AG04450 (cell line): ENCODE results near the gene SMTN. TPM values are rescaled to one million over a fixed set of nuclear protein-coding genes. Genes with fewer than 3 reads are reported as not detected.

Source experiments
- CTCF ChIA-PET: fragments of 300-600, 350-600 bp; formaldehyde crosslinking; extraction: SDS; loops from one replicate; lab custom pipeline; 2022; ENCODE audit warnings: antibody characterized with exemption, inconsistent platforms; lab: Charles Lee
- POLR2A ChIA-PET: fragments of 350-600 bp; formaldehyde crosslinking; extraction: SDS; loops from one replicate; lab custom pipeline; 2021; ENCODE audit warnings: antibody characterized with exemption, inconsistent platforms; lab: Yijun Ruan, JAX
- DNase-seq: peaks from one replicate; pipeline ENCODE4 v3.0.0-alpha.2; 2011; ENCODE audit warnings: low read depth, low spot score
- H3K27ac ChIP-seq: one replicate; pipeline ENCODE4 v1.5.1; 2012; ENCODE audit warnings: low read depth, low read length, control low read depth
- H3K27me3 ChIP-seq: one replicate; pipeline ENCODE4 v1.6.0; 2012; ENCODE audit warnings: low read length; ENCODE audit not compliant: control insufficient read depth, insufficient read depth
- H3K4me3 ChIP-seq: 2 replicates; pipeline ENCODE4 v1.5.1; 2011; ENCODE audit warnings: mild to moderate bottlenecking, low read depth, low read length, control low read depth
- H3K9me3 ChIP-seq: 2 replicates; pipeline ENCODE4 v1.5.1; 2012; ENCODE audit warnings: low read length; ENCODE audit not compliant: control insufficient read depth, insufficient read depth
- CTCF ChIP-seq: IDR thresholded peaks from 2 replicates; pipeline ENCODE4 v1.5.1; 2011; ENCODE audit warnings: low read depth, low read length, control low read depth, inconsistent platforms
- polyA plus RNA-seq: library from polyadenylated mRNA; depleted of rRNA; stranded (reverse); fragments of >200 nt; gene quantifications from 2 replicates; pipeline ENCODE4 v1.2.3, GENCODE V29; 2011

SMTN gene
- polyA plus RNA-seq, 1 experiment: 14.1 TPM

GRCh38 chr22:31083923-31084810 is 3.0 kb downstream of the SMTN start:
- no peaks in the 10 kb centered on the region; the same call in 1 of the 2 replicates for H3K9me3 ChIP-seq
- no peak for DNase-seq
- POLR2A ChIA-PET: interaction anchor here (0.7 to 6.3 kb wide), 10 partner anchors 11 to 163 kb away, joined by 3 to 94 read pairs (median 4); partner anchors contain the start of genes MORC2 and TUG1
- peak overlapping the region; percentile 91 for H3K4me3 ChIP-seq
- CTCF ChIA-PET: interaction anchor here (0.5 to 8.6 kb wide), 23 partner anchors 17 to 248 kb away, joined by 3 to 85 read pairs (median 5); partner anchors contain the start of genes MORC2, SELENOM and TUG1
- no peaks in the 10 kb centered on the region for H3K27me3 ChIP-seq
- peak overlapping the region; percentile 73 for H3K27ac ChIP-seq
- TF ChIP-seq CTCF: no peak

GRCh38 chr22:31084811-31085492 is 3.8 kb downstream of the SMTN start:
- DNase-seq: peak; percentile 50
- ChIA-PET CTCF (interaction anchor here (0.6 to 8.6 kb wide), 20 partner anchors 14 to 165 kb away, joined by 3 to 85 read pairs (median 4); partner anchors contain the start of genes MORC2, SELENOM and TUG1), POLR2A (interaction anchor here (0.5 to 6.3 kb wide), 12 partner anchors 11 to 162 kb away, joined by 3 to 94 read pairs (median 4); partner anchors contain the start of genes MORC2, SELENOM and TUG1)
- Histone ChIP-seq H3K27me3 (no peaks in the 10 kb centered on the region), H3K27ac (peak overlapping the region; percentile 91), H3K4me3 (peak overlapping the region; percentile 91), H3K9me3 (no peaks in the 10 kb centered on the region; the same call in 1 of the 2 replicates)
- peak; percentile 80 for TF ChIP-seq CTCF

GRCh38 chr22:31085493-31085824 is 4.3 kb downstream of the SMTN start:
- H3K27me3 ChIP-seq: no peaks in the 10 kb centered on the region
- H3K27ac ChIP-seq: peak overlapping the region; percentile 47
- CTCF ChIA-PET: interaction anchor here (0.6 to 8.6 kb wide), 18 partner anchors 13 to 166 kb away, joined by 3 to 85 read pairs (median 5); partner anchors contain the start of genes MORC2, SELENOM and TUG1
- peak overlapping the region; percentile 70 for H3K4me3 ChIP-seq
- no peak for TF ChIP-seq CTCF
- no peak for DNase-seq
- POLR2A ChIA-PET: interaction anchor here (0.9 to 6.3 kb wide), 7 partner anchors 14 to 145 kb away, joined by 3 to 94 read pairs (median 6); partner anchors contain the start of genes MORC2, SELENOM and TUG1
- no peaks in the 10 kb centered on the region; the same call in 1 of the 2 replicates for H3K9me3 ChIP-seq

GRCh38 chr22:31085928-31086327 is 4.8 kb downstream of the SMTN start:
- H3K9me3 ChIP-seq: no peaks in the 10 kb centered on the region; the same call in 1 of the 2 replicates
- no peak for DNase-seq
- H3K4me3 ChIP-seq: no peak overlapping the region
- no peak for TF ChIP-seq CTCF
- H3K27ac ChIP-seq: peak overlapping the region; percentile 47
- CTCF ChIA-PET: interaction anchor here (0.6 to 8.6 kb wide), 8 partner anchors 22 to 166 kb away, joined by 3 to 85 read pairs (median 10); partner anchors contain the start of genes MORC2, SELENOM and TUG1
- H3K27me3 ChIP-seq: no peaks in the 10 kb centered on the region
- POLR2A ChIA-PET: interaction anchor here (6.3 kb wide), 1 partner anchor 117 kb away, joined by 94 read pairs; the partner anchor contains the start of genes MORC2 and TUG1
